Activated effector memory CD4-positive, alpha-beta T cell treated with anti-CD3 and anti-CD28 coated beads, Interleukin-2, amount 50 U/mL, for 16 hours (primary cell): ENCODE data around the gene PHF12.

Experiments used
- DNase-seq: peaks from one replicate; pipeline ENCODE4 v3.0.0-alpha.2; 2020

Gene PHF12

GRCh38 chr17:28901866-28902818 lies 49.2 kb downstream of the PHF12 start:
- peak; percentile 83 for DNase-seq

- peak; percentile 61 for DNase-seq
These were observed 50.2 kb downstream of the PHF12 start for GRCh38 chr17:28900986-28901726.

DNA sequence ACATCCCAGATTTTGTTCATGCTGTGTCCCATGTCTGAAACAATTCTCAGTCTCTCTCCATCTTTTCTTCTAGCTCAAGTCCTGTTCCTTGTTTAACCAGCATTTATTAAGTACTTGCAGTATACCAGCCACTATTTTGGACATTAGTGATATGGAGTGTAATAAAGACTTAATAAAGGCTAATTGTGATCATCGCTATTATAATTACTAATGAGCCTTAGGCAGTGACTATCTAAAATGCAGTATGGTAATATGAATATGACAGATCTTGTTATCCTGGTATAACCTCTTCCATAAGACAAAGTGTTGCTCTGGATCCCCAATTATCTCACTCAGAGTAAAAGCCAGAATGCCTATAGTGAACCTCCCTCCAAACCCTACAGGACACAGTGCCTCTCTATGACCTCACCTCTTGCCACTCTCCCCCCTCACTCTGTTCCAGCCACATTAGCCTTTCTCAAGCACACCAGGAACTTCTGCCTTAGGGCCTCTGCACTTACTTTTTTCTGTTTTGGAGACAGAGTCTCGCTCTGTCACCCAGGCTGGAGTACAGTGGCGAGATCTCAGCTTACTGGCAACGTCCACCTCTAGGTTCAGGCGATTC lies 52.0 kb downstream of the PHF12 start:
- peak; percentile 10 for DNase-seq

DNA sequence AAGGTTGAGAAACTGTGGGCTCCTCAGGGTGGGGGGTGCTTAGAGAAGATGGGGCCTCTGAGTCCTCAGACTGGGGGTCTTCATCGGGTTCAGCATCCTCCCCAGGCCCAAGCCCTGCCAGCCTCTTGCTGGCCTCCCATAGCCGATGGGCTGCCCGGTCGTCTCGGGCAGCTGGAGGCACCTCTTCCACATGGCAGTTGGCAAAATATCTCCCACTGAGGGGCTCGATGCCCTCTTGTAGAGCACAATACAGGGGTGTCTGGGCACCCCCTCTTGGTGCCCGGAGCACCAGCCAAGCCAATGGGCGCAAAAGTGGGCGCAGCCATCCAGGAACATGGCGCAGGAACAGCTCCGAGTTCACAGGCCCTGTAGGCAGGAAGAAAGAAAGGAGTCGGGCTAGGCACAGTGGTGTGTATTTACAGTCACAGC lies 52.8 kb downstream of the PHF12 start:
- peak; percentile 58 for DNase-seq

GRCh38 chr17:28897769-28898526 lies 53.4 kb downstream of the PHF12 start:
- DNase-seq, result peak; percentile 83

DNA sequence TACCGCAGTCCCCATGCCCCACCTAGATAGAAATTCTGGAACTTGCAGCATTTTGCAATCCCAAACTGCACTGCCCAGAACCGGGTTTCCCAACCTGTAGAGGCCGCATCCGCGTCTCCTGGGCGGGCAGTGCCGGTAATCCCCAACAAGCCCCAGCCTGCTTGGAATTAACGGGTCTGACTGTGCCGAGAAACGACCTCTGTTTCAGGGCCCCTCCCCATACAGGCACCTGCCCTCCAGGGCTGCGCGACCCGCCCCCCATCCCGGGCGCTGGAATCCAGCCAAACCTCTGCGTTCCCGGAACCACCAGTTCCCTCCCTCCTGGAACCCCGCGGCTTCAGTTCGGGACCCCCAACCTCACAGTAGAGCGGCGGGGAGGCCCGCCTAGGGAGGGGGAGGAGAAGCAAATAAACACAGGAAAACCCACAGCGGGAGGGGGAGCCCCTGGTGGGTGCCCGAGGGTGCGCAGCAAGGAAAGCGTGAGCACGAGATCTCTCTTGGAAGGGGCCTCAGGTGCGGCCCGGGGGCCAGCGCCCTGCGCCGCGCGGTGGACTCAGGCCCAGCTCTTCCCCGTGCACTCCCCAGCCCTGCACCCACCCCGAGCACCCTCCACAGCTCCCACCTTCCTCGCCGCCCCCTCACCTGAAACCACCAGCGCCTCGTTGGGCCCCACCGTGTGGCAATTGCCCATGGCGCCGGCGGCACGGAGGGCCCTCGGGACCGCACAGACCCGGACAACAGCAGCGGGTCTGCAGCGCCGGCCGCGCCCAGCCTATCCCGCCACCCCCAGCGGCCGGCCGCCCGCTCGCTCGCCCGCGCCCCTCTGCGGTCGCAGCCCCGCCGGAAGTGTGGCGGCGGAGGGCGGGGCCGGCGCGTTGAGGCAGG lies 54.2 kb downstream of the PHF12 start, which contains the start of gene FLOT2:
FLOT2 (minus strand) TSS at position 850 of the 885 bp plus-strand sequence; CDS start at position 691, 159 bp downstream.
- peak; percentile 88 for DNase-seq

- no peak for DNase-seq
These were observed 54.8 kb downstream of the PHF12 start for GRCh38 chr17:28896491-28896883.

DNA sequence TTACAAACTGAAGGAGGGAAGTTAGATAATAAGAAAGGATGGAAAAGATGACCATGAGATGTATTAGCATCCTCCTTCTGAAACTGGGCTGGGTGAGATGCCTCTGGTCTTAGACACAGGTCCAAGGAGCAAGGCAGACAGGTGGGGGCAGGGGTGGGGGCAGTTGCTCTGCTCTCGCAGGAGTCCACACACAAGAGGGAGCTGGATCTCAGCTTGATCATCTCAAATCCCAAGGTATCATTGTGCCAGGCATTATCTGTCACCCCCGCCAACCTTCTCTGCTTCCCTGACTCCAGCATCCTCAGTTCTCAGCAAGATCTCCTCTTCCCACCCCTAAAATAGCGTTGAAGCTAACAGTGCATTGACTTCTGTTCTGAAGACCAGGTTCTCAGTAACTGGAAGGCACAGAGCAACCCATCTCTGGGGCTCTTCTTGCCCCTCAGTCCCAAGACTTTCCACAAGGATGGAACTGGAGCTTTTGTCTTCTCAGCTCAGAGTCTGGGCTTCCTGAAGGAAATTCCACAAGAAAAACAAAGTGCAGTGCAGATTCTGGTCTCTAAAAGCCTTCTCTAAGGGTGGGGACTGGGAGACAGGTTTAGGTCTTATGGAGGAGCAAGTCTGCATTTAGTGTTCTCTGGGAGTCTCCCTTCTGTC lies 55.4 kb downstream of the PHF12 start:
- DNase-seq, result no peak

GRCh38 chr17:28893248-28894183 lies 57.8 kb downstream of the PHF12 start:
- peak; percentile 78 for DNase-seq

DNA sequence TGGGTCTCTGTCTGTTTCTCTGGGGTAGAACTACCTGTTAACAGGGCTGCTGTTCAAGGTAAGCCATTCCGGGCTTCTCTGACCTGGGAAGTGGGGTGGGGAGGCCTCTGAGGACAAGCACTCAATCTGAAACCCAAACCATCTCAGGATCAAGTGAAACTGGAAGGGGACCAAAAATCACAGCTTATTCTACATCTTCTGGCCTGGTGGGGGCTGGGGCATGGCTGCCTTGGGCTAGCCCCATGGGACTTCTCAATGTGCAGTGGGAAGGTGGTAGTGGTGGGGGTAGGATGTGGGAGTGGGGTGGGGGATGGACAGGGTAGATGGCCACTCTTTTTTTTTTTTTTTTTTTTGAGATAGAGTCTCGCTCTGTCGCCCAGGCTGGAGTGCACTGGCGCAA lies 59.3 kb downstream of the PHF12 start:
- no peak for DNase-seq

DNA sequence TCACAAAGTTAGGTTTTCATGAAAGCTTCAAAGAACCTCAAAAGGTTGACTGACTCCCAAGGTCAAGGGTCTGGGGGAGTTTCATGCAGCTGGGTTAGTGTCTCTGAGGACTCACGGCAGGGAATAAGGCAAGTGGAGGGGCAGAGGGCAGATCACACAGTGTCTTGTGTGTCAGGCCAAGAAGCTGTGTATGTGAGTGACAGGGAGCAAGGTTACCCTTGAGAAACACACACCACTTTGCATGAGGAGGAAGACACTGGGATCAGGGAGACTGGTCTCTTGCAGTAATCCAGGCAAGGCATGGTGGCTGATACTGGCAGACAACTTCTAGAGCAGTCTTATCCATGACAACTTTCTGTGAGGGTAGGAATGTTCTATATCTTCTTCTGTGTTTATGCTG lies 60.1 kb downstream of the PHF12 start:
- DNase-seq, result no peak

DNA sequence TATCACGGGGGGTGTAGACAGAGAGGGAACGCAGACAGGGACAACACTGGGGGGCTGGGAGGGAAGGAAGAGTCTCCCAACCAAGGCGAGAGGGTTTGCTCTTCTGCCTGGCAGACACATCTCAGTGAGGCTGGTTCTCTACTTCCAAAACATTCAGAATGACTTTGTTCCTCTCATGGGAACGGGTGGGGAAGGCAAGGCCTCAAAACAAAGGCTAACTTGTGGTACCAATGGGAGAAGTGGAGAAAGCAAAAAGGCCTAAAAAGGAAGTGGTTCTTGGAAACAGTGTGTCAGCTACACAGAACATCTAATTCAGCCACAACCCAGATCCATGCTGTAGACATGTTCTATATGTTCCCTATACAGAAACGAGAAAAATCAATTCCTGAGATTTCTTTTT lies 61.3 kb downstream of the PHF12 start:
- no peak for DNase-seq

DNA sequence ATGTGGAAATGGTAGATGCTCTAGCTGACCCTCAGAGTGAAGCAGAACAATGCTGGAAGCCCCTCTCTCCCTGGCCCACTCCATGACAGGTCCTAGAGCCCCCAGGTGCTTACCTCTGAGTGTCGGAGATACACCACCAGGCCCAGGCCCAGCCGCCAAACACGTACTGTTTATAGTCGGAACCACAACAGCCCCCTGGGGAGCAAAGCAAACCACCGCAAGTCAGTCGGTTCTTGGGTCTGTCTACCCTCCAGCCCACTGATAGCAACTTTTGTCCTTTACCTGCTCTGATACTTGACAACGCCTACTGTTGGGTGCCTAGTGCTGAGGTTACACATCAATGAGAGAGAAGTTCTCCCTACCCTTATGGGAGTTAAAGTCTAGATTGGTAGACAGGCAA lies 62.5 kb downstream of the PHF12 start:
- no peak for DNase-seq

DNA sequence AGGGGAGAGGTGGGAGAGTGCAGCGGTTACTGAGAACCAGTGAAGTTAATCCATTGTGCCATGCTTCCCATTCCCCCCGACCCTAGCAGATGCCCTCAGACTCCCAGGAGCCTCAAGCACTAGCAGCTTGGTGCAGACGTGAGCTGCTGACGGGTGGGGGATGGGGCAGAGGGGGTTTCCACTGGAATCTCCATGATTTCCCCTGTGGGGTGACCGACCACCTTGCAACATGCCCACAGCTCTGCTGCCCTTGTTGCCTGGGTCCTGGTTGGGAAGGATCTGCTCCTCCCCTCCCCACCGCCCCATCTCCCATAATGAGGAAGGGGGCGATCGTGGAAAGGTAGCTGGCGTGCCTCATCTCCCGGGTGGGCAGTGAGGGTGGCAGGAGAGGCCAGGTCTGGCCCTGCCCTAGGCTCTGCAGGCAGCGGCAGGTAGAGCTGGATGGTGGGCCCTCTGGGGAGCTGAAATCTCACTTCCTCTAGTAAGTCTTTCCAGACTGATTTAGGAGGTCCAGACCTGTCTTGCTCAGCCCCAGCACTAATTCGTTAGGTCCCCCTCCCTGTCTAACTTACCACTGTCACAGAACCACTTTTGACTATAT lies 63.3 kb downstream of the PHF12 start:
- DNase-seq, result no peak

DNA sequence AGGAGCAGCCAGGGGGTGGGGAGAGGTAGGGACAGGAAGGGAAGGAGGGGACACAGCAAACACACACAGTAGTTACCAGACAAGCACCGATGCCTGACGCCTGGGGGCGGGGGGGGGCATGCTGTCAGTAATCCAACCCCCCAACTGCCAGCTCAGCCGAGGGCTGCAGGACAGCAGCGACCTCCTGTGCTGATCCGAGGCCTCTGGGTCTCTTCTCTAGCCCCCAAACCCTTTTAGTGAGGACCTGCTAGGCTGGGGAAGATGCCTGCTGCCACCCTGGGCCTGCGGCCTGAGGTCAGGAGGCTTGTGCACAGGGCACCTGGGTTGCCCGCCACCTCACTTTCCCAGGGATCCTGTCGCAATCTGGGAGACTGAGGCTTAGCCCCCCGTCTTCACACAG lies 65.4 kb downstream of the PHF12 start:
- no peak for DNase-seq

GRCh38 chr17:28885363-28885762 lies 66.0 kb downstream of the PHF12 start:
- DNase-seq, result no peak

- DNase-seq, result no peak
These were observed 67.2 kb downstream of the PHF12 start for GRCh38 chr17:28883967-28884702.

- DNase-seq, result no peak
These were observed 69.0 kb downstream of the PHF12 start for GRCh38 chr17:28882154-28882895.
